ENCODE measurements around the gene CYSRT1. TPM values are rescaled to one million over a fixed set of nuclear protein-coding genes. Genes with fewer than 3 reads are reported as not detected.
"Not testable (repeated sequence)": the region's sequence is repeated elsewhere in the genome, so short reads cannot be mapped to it uniquely, and the experiment has no call there.

The CYSRT1 gene
- polyA plus RNA-seq, 3 donors: 3.1 to 6.6 (median 5.6) TPM

DNA sequence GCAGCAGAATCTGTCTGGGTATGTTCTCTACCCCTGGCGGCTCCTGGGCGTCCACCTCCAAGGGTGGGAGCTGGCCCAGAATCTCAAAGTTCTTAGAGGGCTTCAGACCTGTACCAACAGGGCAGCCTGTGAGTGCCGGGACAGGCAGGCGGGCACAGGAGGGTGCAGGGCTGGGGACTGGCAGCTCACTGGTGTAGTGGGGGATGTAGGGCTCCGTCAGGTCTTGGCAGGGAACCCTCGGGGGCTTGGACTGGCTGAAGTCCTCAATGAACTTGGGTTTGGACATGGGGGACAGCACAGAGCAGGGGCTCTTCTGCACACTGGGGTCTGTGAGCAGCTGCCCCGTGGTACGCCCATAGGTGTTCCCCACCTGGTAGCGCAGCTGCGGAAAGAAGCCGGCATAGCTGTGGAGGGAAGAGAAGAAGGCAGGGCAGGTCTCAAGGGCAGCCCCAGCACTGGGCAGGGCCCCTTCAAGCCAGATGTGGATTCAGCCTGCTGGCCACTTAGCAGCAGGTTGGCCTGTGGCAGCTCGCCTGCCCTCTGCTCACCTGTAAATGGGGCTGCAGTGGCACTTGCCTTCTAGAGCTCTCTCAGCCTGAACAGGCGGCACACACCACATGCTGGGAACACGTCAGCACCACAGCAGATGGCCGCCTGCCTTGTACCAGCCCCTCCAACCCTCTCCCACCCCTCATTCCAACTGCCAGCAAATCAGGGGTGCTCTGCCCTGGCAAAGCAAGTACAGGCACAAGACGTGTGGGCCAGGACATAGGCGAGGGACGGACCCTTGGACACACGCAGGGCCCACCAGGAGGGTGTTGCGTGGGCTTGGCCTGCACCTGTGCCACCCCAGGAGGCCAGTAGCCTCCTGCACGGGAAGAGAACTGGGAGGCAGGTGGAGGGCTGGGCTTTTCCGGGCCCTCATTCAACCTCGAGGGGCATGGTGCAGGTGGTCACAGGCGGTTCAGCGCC is 20.8 kb downstream of the CYSRT1 start:
- DNase-seq (ENCODE audit: low read depth in 3 of 3, low spot score in 2 of 3): no peak

DNA sequence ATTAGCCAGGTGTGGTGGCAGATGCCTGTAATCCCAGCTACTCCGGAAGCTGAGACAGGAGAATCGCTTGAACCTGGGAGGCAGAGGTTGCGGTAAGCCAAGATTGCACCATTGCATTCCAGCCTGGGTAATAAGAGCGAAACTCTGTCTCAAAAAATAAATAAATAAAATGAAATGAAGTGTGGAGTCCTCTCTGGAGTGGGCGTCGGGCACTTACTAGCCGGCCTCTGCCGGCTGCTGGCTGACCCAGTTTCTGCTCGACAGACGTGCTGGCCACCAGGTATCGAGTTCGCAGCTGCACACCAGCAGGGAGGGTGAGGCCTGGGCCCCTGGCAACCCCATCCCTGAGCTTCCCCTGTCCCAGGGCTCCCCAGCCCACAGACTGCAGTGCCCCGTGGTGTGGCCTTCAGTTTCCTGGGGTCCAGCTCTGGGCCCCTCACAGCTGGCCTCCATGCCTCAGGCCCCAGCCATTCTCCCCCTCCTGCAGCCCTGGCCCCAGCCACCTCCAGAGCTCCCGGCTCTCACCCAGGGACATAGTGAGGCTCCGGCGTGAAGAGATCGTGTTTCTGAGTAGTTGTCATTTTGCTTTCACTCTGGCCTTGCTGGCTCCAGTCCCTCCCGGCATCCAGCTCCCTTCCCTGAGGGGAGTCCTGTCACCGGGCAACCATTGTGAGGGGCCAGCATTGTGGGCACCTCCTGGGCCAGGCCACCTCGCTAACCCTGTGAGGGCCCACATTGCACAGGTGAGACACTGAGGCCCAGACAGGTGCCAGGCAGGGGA is 22.4 kb downstream of the CYSRT1 start:
- no peak for DNase-seq (ENCODE audit: low read depth in 3 of 3, low spot score in 2 of 3)

DNA sequence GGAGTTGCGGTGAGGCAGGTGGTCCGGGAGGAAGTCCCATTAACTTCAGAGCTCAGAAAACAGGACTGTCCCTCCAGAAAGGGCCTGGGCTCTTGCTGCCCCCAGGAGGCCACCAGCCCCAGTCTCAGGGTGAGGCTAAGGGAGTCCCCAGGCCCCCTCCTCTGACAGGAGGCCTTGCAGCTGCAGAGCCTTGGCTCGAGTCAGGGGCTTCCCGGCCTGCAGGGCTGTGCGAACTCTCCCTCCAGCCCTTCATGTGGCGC is 22.9 kb downstream of the CYSRT1 start:
- DNase-seq (ENCODE audit: low read depth in 3 of 3, low spot score in 2 of 3): no peak

DNA sequence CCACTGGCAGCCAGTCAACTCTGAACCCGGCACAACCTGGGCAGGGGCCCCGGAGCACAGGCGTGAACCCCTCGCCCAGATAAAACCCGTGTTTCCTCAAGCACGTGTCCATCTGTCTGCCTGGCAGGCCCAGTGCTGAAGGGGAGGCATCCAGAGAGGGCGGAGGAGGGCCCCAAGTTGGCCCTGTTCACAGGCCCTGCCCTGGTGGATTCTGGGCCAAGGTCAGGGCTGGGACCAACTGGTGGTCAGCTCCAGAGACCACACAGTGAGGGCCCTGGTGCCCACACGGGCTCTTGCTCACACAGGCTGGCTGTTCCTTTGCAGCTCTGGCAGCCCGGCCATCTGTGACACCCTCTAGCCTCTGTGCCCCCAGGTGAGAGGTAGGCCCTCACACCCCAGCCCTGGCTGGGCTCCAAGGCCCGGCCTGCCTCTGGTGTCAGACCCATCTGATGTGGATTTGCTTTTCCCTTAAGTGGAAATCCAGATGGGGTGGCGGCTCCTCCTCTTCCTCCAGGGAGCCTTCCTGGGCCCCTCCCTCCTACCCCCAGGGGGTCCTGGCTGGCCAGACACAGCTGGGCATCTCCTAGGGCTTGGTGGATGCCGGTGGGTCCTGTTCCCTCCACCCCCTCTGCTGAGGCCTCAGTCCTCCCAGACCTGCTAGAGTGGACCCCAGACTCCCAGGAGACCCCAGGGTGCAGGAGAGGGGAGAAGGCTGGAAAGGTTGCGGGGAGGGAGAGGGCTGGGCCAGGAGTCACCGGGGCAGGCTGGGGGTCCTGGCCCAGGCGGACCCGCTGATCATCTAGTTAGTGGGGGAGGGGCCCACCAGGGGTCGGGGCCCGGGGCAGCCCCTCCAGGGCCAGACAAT is 25.6 kb downstream of the CYSRT1 start:
- DNase-seq (ENCODE audit: low read depth in 3 of 3, low spot score in 2 of 3): no peak

DNA sequence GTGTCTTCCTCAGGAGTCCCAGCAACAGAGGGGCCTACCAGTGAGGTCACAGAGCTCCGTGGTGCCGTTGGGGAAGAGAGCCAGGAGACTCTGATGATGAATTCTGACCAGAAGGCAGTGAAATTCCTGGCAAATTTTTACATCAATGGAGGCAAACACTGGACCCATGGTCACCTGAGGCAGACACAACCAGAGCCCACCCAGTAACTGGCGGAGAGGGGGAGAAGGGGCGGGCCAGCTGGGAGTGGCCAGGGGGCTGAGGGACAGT is 26.2 kb downstream of the CYSRT1 start, which contains the start of gene STPG3:
STPG3 (plus strand) TSS at position 93 of the 268 bp plus-strand sequence; CDS start at position 94, 1 bp downstream.
- DNase-seq (ENCODE audit: low read depth in 3 of 3, low spot score in 2 of 3): no peak

DNA sequence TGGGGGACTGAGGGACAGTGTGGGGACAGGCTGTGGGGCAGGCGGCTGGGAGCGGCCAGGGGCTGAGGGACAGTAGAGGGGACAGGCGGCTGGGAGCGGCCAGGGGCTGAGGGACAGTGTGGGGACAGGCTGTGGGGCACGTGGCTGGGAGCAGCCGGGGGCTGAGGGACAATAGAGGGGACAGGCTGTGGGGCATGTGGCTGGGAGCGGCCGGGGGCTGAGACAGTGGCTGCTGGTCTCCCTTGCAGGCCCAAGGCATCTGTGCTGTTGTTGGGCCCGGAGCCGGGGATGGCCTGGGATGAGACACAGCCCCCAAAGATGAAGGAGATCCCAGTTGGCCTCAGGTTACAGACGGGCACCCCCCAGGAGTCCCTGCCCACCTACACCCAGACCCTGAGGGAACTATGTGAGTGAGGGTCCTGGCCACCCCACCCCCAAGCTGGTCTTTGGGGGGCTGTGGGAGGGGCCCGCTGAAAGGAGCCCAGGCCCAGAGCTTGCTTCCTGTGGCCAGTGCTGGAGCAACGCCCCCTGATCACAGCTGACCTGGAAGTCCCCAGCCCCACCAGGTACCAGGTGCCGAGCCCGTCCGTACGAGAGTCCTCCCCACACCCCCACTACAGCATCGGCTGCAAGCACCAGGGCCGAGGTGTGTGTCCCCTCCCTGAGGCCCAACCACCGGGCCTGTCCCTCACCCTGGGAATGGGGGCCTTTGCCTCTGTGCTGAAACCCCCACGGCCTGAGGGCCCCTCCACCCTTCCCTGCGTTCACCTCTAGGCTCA is 26.7 kb downstream of the CYSRT1 start:
- DNase-seq (ENCODE audit: low read depth in 3 of 3, low spot score in 2 of 3): no peak

DNA sequence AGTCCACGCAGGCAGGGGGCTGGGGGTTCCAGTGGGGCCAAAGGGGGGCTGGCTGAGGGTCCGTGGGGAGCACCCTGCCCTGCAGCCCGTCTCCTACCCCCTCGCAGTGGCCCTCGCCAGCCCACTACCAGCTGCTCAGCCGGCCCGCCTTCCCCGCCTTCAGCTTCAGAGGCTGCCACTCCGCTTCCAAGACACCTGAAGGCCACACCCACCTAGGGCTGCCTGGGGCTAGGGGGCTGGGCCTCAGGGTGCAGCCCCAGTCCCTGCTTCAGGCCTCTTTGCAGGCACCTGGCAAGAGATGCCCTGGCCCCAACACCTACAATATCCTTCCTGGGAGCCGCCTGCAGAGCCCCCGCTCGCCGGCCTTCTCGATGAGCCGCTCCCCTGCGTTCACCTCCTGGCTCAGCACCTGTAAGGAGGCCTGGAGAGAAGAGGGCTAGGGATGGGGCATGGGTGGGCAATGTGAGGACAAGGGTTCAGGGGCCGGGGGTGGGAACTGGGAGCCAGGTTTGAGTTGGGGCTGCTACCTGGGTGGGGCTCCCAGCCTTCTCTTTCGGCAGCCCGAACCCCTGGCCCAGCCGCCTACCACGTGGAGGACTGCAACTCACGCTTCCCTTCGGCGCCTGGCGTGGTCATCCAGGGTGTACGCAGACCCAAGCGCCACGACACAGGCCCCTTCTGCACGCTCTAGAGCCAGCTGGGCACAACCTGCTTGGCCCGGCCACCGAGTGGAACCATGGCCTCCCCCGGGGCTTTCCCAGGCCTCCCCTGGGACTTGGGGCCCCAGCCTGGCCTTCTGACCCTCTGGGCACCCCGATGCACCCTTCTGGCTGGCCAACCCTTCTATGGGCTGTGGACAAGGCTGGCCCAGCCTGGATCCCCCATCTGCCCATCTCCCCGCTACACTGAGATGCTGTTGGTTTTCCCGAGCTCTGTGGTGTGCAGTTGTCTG is 27.9 kb downstream of the CYSRT1 start:
- DNase-seq (ENCODE audit: low read depth in 3 of 3, low spot score in 2 of 3): no peak

DNA sequence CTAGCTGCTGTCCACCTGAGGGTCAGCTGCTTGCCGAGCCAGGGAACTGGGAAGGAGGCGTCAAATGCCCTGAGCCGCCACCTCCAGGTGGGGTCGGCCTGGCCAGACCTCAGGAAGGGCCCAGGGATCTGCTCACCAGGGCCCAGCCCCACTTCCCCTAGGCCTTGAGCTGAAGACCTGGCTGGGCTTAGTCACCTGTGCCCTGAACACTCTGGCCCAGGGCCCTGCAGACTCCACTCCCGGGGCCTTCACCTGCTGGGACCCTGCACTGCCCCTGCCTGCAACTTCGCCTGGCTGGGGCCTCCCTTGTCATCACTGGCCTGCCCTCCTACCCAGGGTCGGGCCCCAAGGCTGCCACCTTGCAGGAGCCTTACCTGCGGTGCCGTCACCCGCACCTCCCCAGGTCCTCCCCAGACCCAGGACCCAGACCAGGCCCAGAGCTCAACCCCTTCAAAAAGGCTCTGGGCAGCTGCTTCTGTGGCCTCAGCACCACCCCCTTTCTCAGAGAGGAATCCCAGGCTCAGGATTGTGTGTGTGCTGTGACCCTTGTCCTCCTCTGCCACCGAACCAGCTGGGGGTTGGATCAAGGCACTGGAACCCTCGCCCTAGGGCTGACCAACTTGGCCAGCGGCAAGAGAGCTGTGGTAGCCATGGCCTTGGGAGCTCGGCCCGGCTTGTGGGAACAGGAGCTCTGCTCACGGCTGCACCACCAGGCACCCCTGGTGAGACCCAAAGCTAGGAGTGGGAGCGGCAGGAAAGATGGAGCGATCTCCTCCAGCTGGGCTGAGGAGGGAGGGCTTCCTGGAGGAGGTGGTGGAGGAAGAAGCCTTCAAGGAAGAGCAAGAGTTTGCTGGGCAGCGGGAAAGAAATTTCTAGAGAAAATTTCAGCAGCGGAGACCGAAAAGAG is 29.0 kb downstream of the CYSRT1 start:
- no peak for DNase-seq (ENCODE audit: low read depth in 3 of 3, low spot score in 2 of 3)

DNA sequence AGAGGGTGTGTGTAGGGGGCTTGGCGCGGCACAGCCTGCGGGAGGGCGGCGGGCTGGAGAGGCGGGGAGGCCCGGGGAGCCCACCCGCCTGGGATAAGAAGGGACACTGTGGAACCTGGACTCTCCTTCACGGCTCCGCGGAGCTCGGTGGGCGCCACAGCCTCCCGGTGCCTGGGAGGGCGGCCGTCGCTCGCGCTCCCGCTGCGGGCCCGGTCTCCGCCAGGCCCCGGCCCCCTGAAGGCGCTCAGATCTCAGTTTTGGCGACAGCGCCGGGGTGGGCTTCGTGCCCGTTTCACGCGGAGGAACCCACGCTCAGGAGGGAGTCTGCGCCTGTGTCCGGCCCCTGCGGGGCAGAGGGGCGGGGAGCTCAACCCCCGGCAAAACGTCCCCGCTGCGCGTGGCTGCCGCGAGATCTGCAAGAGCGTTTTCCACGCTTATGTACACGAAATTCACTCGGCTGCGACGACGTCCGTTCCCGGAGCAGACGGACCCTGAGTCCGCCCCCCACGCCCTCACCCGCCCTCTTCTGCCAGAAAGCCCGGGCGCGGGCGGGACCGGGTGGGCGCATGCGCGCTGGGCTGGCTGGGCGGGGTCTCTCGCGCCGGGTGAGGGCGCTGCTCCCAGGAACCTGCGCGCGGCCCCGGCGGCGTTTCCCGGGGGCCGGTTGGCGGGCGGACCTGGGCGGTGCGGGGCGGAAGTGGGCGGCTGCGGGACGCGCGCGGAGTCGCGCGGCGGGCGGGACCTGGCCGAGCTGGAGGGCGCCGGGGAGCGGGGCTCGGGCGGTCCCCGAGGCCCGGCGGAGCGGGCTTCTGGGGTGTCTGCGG is 29.9 kb downstream of the CYSRT1 start, which contains the start of gene NELFB:
NELFB (plus strand) TSS at position 704 of the 824 bp plus-strand sequence.
- peak; percentile 64 to 79 (median 73) for DNase-seq (ENCODE audit: low read depth in 3 of 3, low spot score in 2 of 3)

DNA sequence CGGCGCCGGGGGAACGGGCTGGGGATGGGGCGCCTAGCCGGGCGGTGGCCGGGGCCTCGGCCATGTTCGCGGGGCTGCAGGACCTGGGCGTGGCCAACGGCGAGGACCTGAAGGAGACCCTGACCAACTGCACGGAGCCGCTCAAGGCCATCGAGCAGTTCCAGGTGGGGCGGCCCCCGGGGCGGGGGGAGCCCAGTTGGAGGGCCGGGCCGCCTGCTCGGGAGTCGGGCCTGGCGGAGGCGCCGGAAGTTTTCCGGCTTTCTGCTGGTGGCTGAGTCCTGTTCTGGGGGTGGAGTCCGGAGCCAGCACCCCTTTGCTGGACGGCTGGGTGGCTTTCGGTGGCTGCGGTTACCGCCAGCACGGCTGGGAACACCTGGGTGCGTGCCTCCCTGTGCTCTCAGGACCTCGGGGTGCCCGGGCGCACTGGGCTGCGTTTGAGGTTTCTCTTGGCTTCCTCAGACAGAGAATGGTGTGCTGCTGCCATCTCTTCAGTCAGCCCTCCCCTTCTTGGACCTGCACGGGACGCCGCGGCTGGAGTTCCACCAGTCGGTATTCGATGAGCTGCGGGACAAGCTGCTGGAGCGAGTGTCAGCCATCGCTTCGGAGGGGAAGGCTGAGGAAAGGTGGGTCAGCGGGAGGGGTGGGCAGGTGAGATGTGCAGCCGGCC is 30.6 kb downstream of the CYSRT1 start:
- DNase-seq (ENCODE audit: low read depth in 3 of 3, low spot score in 2 of 3): no peak

DNA sequence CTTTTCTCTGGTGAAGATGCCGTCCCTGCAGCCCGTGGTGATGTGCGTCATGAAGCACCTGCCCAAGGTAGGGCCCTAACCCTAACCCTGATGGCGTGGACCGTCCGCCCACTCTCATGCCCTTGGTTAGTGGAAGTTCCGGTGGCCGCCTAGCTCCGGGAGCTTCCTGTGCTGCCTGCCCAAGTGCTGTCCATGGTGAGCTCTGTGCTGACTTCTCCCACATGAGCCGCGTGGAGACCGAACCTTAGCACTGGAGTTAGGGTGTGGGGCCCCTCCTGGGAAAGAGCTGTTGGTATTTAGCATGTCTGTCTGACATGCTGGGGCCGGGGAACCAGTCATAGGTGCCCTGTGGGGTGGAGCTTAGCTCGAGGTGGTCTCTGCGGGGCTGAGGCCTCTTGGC is 31.4 kb downstream of the CYSRT1 start:
- DNase-seq (ENCODE audit: low read depth in 3 of 3, low spot score in 2 of 3): no peak

DNA sequence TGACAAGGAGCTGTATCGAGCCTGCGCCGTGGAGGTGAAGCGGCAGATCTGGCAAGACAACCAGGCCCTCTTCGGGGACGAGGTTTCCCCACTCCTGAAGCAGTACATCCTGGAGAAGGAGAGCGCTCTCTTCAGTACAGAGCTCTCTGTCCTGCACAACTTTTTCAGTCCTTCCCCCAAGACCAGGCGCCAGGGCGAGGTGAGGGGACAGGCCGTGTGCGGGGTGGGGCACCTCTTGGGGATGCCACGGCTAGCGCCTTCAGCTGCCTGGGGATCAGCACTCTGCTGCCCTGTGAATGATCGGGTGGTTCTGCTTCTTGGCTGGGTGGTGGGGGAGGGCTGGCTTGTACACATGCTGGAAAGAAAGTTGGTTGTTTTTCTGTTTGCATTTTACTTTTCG is 31.9 kb downstream of the CYSRT1 start:
- no peak for DNase-seq (ENCODE audit: low read depth in 3 of 3, low spot score in 2 of 3)

DNA sequence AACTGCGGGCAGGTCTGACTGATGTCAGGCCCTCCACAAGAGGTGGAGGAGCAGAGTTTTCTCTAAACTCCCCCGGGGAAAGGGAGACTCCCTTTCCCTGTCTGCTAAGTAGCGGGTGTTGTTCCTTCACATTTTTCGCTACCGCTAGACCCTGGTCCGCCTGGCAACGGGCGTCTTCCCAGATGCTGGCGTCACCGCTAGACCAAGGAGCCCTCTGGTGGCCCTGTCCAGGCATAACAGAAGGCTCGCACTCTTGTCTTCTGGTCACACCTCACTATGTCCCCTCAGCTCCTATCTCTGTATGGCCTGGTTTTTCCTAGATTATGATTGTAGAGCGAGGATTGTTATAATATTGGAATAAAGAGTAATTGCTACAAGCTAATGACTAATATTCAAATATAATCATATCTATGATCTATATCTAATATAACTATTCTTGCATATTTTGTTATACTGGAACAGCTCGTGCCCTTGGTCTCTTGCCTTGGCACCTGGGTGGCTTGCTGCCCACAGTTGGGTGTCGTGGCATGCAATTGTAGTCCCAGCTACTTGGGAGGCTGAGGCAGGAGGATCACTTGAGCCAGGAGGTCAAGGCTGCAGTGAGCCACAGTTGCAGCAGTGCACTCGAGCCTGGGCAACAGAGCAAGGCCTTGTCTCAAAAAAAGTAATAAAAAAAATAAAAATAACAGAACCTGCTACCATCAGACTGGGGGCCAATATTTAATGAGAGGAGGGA is 37.4 kb downstream of the CYSRT1 start:
- not testable (repeated sequence) for DNase-seq (ENCODE audit: low read depth in 3 of 3, low spot score in 2 of 3)

DNA sequence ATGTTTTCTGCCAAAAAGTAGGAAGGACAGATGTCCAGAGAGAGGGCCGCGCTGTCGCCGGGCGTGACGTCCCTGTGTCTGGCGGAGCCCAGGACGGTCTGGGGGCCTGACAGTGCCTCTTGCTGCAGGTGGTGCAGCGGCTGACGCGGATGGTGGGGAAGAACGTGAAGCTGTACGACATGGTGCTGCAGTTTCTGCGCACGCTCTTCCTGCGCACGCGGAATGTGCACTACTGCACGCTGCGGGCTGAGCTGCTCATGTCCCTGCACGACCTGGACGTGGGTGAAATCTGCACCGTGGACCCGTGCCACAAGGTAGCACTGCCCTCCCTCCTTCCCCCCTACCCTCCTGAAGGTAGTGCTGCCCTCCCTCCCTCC is 37.9 kb downstream of the CYSRT1 start:
- DNase-seq (ENCODE audit: low read depth in 3 of 3, low spot score in 2 of 3): no peak

DNA sequence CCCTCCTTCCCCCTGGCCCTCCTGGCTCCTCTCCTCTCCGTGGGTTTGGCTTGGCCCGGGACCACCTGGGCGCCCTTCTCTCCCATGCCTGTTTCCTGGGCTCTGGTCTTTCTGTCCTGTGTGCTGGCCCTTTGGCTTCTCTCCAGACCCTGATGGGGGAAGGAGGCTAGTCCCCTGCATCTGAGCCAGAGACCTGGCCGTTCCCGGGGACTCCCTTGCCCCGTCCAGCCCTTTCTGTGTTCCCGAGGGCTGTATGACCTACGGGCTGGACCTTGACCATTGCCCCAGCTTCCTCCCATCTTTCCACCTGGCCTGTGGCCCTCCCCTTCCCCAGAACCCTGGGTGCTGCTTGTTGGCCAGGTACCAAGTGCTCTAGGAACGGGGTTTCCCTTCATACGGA is 38.5 kb downstream of the CYSRT1 start:
- no peak for DNase-seq (ENCODE audit: low read depth in 3 of 3, low spot score in 2 of 3)

DNA sequence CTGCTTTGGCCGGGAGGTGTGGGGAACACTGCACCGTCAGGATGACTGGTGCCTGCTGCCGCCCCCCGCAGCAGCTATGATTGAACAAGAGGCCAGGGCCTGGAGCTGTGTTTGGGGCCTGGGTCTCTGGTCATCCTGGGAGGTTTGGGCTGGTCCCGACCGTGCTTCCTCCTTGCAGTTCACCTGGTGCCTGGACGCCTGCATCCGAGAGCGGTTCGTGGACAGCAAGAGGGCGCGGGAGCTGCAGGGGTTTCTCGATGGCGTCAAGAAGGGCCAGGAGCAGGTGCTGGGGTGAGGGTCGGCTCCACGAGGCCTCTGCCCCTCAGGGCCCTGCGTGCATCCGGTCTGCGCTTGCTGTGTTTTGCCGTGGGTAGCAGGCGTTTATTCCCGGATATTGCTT is 39.1 kb downstream of the CYSRT1 start:
- no peak for DNase-seq (ENCODE audit: low read depth in 3 of 3, low spot score in 2 of 3)
